K562 (cell line): Measurements from ENCODE around the gene RIMKLA. TPM values are rescaled to one million over a fixed set of nuclear protein-coding genes. Genes with fewer than 3 reads are reported as not detected.

Experiments
- CCAR2 ChIP-seq: fragments of 200-400 bp; formaldehyde crosslinking; IDR thresholded peaks from 2 replicates; pipeline ENCODE4 v1.6.1; 2017; ENCODE audit warnings: mild to moderate bottlenecking, low read depth, low read length
- DPF2 ChIP-seq: fragments of 450-650 bp; IDR thresholded peaks from 2 replicates; pipeline ENCODE4 v1.6.1; 2016
- HMGXB4 ChIP-seq: sonication (generic); formaldehyde crosslinking; IDR thresholded peaks from 2 replicates; pipeline ENCODE4 v1.8.1; 2023; ENCODE audit warnings: mild to moderate bottlenecking, missing genetic modification reagents
- ILF3 ChIP-seq: fragments of 450-650 bp; IDR thresholded peaks from 2 replicates; pipeline ENCODE4 v1.6.1; 2018; ENCODE audit warnings: antibody characterized with exemption, mild to moderate bottlenecking, moderate library complexity, borderline replicate concordance
- L3MBTL2 ChIP-seq: fragments of 450-650 bp; IDR thresholded peaks from 2 replicates; pipeline ENCODE4 v1.6.1; 2016; ENCODE audit warnings: mild to moderate bottlenecking, moderate library complexity
- MAFF ChIP-seq: IDR thresholded peaks from 2 replicates; pipeline ENCODE4 v1.6.1; 2012; ENCODE audit warnings: low read length, improper control_type of control experiment
- NEUROD1 ChIP-seq: fragments of 150-350 bp; IDR thresholded peaks from 2 replicates; pipeline ENCODE4 v1.6.1; 2014; ENCODE audit warnings: borderline replicate concordance, low read length, low read depth; ENCODE audit not compliant: partially characterized antibody
- NFRKB ChIP-seq: fragments of 450-650 bp; IDR thresholded peaks from 2 replicates; pipeline ENCODE4 v1.6.1; 2016; ENCODE audit warnings: low read depth
- RBBP5 ChIP-seq: fragments of 200-600 bp; sonication (generic); IDR thresholded peaks from 2 replicates; pipeline ENCODE4 v1.6.1; 2012; ENCODE audit warnings: borderline replicate concordance, mild to moderate bottlenecking, low read length, control low read depth, inconsistent platforms; ENCODE audit not compliant: insufficient read depth, poor library complexity, severe bottlenecking
- SMAD1 ChIP-seq: fragments of 150-350 bp; IDR thresholded peaks from 2 replicates; pipeline ENCODE4 v1.6.1; 2014; ENCODE audit warnings: low read length, low read depth; ENCODE audit not compliant: partially characterized antibody
- SMAD3 ChIP-seq: fragments of 450-650 bp; formaldehyde crosslinking; conservative IDR thresholded peaks from 2 replicates; pipeline ENCODE4 v1.4.0; 2020; ENCODE audit warnings: mild to moderate bottlenecking
- SMARCA4 ChIP-seq: fragments of 450-650 bp; IDR thresholded peaks from 2 replicates; pipeline ENCODE4 v1.6.1; 2016
- SOX6 ChIP-seq: fragments of 450-650 bp; IDR thresholded peaks from 2 replicates; pipeline ENCODE4 v1.6.1; 2014; ENCODE audit warnings: mild to moderate bottlenecking
- ZBTB1 ChIP-seq: sonication (generic); formaldehyde crosslinking; IDR thresholded peaks from 2 replicates; pipeline ENCODE4 v1.8.1; 2023; ENCODE audit warnings: missing genetic modification reagents, low read depth, mild to moderate bottlenecking, borderline replicate concordance
- ZBTB11 ChIP-seq, 3 experiments: fragments of 200-800 bp in 1 of 3; fragments of 250-450 bp in 1 of 3; fragments of 450-650 bp in 1 of 3; sonication (Bioruptor Pico) in 1 of 3; sonication (Bioruptor generic) in 1 of 3; formaldehyde crosslinking in 1 of 3; IDR thresholded peaks; 2 replicates each; pipeline versions ENCODE4 v1.6.1 to v1.8.0; 2016 to 2022; ENCODE audit warnings: mild to moderate bottlenecking in 2 of 3, missing genetic modification characterization in 2 of 3, missing compliant biosample characterization in 1 of 3, moderate library complexity in 1 of 3
- ZEB2 ChIP-seq: fragments of 450-650 bp; IDR thresholded peaks from 2 replicates; pipeline ENCODE4 v1.6.1; 2016
- ZKSCAN1 ChIP-seq: fragments of 150-350 bp; IDR thresholded peaks from 2 replicates; pipeline ENCODE4 v1.6.1; 2016; ENCODE audit warnings: low read depth, low read length
- ZNF224 ChIP-seq: sonication (generic); formaldehyde crosslinking; IDR thresholded peaks from 2 replicates; pipeline ENCODE4 v1.8.0; 2022; ENCODE audit warnings: mild to moderate bottlenecking, missing genetic modification reagents
- ZNF639 ChIP-seq, 2 experiments: fragments of 200-800 bp in 1 of 2; sonication (Bioruptor generic) in 1 of 2; sonication (generic) in 1 of 2; formaldehyde crosslinking in 1 of 2; IDR thresholded peaks in 1 of 2; conservative IDR thresholded peaks in 1 of 2; 2 replicates each; pipeline versions ENCODE4 v1.5.0 to v1.6.1; 2016 to 2020; ENCODE audit warnings: missing compliant biosample characterization in 1 of 2, missing genetic modification characterization in 1 of 2, missing genetic modification reagents in 1 of 2
- ZNF707 ChIP-seq: fragments of 250-450 bp; sonication (Bioruptor Pico); conservative IDR thresholded peaks from 2 replicates; pipeline ENCODE4 v1.8.0; 2022; ENCODE audit warnings: inconsistent platforms, mild to moderate bottlenecking, moderate library complexity
- polyA plus RNA-seq, 8 experiments: library from polyadenylated mRNA; depleted of rRNA in 4 of 8; stranded (reverse) in 5 of 8; unstranded in 3 of 8; fragments of >200 nt; fragmentation: Nextera tagmentation in 2 of 8; fragmentation: Illumina TruSeq in 1 of 8; extraction: Ambion mirVana in 2 of 8; extraction: Trizol in 1 of 8; gene quantifications; 2 replicates each; pipeline versions ENCODE4 v1.2.1 to v1.2.3, GENCODE V29; 2011 to 2014; ENCODE audit warnings: inconsistent platforms in 1 of 8, missing spikeins in 1 of 8
- total RNA-seq, 7 experiments: library from RNA; depleted of rRNA in 6 of 7; stranded (reverse); fragments of >200 nt in 6 of 7; fragmentation: Illumina TruSeq in 2 of 7; extraction: Trizol in 2 of 7; gene quantifications; 2 replicates each; pipeline versions ENCODE4 v1.2.1 to v1.2.3, GENCODE V29; 2011 to 2021; ENCODE audit warnings: low replicate concordance in 1 of 7

Gene RIMKLA
- total and polyA plus RNA-seq, 9 of the 15 experiments (the other 6 are each of a cell fraction or from before 2014, with no cell fraction given) = 0.02 TPM; not detected in 8

GRCh38 chr1:42335050-42335808, 45.4 kb upstream of the RIMKLA start, which contains the start of gene FOXJ3 (continued):
- TF ChIP-seq L3MBTL2 = peak; percentile 87
- peak; percentile 98 for TF ChIP-seq HMGXB4 (CRISPR knock-in tag)
- TF ChIP-seq NEUROD1 = peak; percentile 88
- TF ChIP-seq SOX6 = peak; percentile 65; the same call in 1 of the 2 replicates
- no peak for TF ChIP-seq SMARCA4
- TF ChIP-seq ZBTB11 (CRISPR knock-in tag; IDR thresholded peaks at IDR 0.05) = 0 out of 6 replicates have a peak, but pooled peaks of 1 of the 3 experiments have one; percentile 62
- peak; percentile 69; the same call in 1 of the 2 replicates for TF ChIP-seq ILF3
- TF ChIP-seq ZNF707 (CRISPR knock-in tag) = 0 out of 2 replicates have a peak, but pooled peaks have one; percentile 14
- peak; percentile 80 for TF ChIP-seq SMAD1
- no peak for TF ChIP-seq CCAR2
- no peak for TF ChIP-seq MAFF
- TF ChIP-seq DPF2 = peak; percentile 41; the same call in 1 of the 2 replicates
- TF ChIP-seq ZKSCAN1 = no peak
- TF ChIP-seq ZNF224 (CRISPR knock-in tag) = 0 out of 2 replicates have a peak, but pooled peaks have one; percentile 14
- peak in 1 of 2 experiments; percentile 94; a peak in 2 of 4 replicates for TF ChIP-seq ZNF639 (CRISPR knock-in tag; conservative IDR thresholded peaks at IDR 0.05 in 1 of 2, IDR thresholded peaks at IDR 0.05 in 1 of 2)
- TF ChIP-seq ZBTB1 (CRISPR knock-in tag) = peak; percentile 85
- peak; percentile 53; the same call in 1 of the 2 replicates for TF ChIP-seq ZEB2
- TF ChIP-seq NFRKB = peak; percentile 55; the same call in 1 of the 2 replicates
- peak; percentile 98 for TF ChIP-seq RBBP5
- TF ChIP-seq SMAD3 = 0 out of 2 replicates have a peak, but pooled peaks have one; percentile 23
